ENCODE data around the gene CEPT1. TPM values are rescaled to one million over a fixed set of nuclear protein-coding genes. Genes with fewer than 3 reads are reported as not detected.
"Not testable (repeated sequence)": the region's sequence is repeated elsewhere in the genome, so short reads cannot be mapped to it uniquely, and the experiment has no call there.

The CEPT1 gene
- total and polyA plus RNA-seq, 2 donors (not counting 1 experiment from before 2014, with no cell fraction given), result 26.4 to 74.5 TPM

DNA sequence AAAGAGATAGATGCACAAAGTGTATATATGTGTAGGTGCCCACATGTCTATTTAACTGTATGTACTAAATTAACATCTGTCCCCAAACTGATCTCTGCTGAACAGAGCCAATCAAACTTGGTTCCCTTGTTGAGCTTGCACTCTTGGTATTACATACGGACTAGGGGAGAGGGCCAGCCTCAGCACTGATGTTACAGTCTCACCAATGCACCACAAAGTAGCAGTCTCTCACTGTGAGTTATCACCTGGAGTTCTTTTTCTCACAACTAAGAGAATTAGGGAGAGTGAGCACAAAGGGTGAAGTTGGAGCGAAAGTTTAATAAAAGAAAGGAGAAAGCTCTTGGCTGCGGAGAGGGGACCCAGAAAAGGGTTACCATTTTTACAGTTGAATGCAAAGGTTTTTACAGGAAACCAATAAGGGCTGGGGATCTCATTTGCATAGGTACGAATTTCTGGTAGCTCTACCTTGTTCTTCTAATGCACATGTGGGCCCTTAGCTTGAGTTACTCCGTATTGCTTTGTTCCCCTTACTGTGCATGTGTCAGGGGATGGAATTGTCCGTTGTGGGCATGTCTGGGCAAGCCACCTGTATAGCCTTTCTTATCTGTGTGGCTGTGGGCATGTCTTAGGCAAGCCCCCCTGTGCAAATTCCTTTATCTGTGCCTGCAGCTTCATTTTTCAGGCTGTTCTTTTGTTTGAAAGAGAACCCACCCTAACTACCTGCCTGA is 74.2 kb downstream of the CEPT1 start:
- no peaks in the 10 kb centered on the region for H3K27me3 ChIP-seq (ENCODE audit: control insufficient read depth, insufficient read depth, low read length)

DNA sequence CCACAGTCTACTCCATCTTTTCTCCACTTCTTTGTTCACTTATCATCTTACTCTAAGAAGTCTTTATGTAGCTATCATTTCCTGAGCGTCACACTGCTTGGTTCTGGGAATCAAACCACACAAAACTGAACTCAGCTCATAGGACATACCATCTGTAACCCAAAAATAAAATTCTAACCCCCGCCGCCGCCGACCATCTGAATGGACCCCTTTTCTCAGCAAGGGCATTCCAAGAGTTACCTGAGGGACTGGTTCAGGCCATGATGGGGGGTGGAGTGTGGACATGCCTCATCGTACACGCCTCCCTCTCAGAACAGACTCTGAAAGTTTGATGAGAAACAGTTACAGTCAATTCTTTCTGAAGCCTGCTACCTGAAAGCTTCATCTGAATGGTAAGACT is 74.9 kb downstream of the CEPT1 start:
- H3K9ac ChIP-seq (ENCODE audit: insufficient read depth, low read length), result no peak overlapping the region
- H3K4me1 ChIP-seq (ENCODE audit: control insufficient read depth, extremely low read depth, insufficient read depth, low read length), result no peaks in the 10 kb centered on the region
- TF ChIP-seq, protein P1, sequence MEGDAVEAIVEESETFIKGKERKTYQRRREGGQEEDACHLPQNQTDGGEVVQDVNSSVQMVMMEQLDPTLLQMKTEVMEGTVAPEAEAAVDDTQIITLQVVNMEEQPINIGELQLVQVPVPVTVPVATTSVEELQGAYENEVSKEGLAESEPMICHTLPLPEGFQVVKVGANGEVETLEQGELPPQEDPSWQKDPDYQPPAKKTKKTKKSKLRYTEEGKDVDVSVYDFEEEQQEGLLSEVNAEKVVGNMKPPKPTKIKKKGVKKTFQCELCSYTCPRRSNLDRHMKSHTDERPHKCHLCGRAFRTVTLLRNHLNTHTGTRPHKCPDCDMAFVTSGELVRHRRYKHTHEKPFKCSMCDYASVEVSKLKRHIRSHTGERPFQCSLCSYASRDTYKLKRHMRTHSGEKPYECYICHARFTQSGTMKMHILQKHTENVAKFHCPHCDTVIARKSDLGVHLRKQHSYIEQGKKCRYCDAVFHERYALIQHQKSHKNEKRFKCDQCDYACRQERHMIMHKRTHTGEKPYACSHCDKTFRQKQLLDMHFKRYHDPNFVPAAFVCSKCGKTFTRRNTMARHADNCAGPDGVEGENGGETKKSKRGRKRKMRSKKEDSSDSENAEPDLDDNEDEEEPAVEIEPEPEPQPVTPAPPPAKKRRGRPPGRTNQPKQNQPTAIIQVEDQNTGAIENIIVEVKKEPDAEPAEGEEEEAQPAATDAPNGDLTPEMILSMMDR (conservative IDR thresholded peaks at IDR 0.05 in 1 of 2, IDR thresholded peaks at IDR 0.05 in 1 of 2; ENCODE audit: low read depth in 1 of 2, low read length in 2 of 2), result no peak
- no peak for TF ChIP-seq EZH2 (IDR thresholded peaks at IDR 0.05; ENCODE audit: low read length, missing control alignments)
- H3K9me3 ChIP-seq (ENCODE audit: control insufficient read depth, insufficient read depth, low read depth, low read length), result no peaks in the 10 kb centered on the region
- no peak overlapping the region for H3K27ac ChIP-seq (ENCODE audit: insufficient read depth, low read length)
- H4K20me1 ChIP-seq (ENCODE audit: control insufficient read depth, extremely low read depth, insufficient read depth, low read length), result no peaks in the 10 kb centered on the region
- H3K4me2 ChIP-seq (ENCODE audit: extremely low read depth, insufficient read depth, low read length), result no peak overlapping the region
- no peaks in the 10 kb centered on the region for H3K27me3 ChIP-seq (ENCODE audit: control insufficient read depth, insufficient read depth, low read length)
- H2AFZ ChIP-seq (ENCODE audit: low read length), result no peak overlapping the region
- DNase-seq (ENCODE audit: low read depth in 2 of 2), result no peak
- no peak overlapping the region for H3K4me3 ChIP-seq (replicated peaks in 1 of 4; ENCODE audit: control extremely low read depth in 1 of 4, insufficient read depth in 1 of 4, low read depth in 3 of 4, low read length in 4 of 4)
- no peaks in the 10 kb centered on the region for H3K79me2 ChIP-seq (ENCODE audit: control insufficient read depth, insufficient read depth, low read length)
- no peaks in the 10 kb centered on the region for H3K36me3 ChIP-seq (ENCODE audit: control insufficient read depth, insufficient read depth, low read length)

More for the DNA sequence above, 74.2 kb downstream of the CEPT1 start:
- H3K9ac ChIP-seq (ENCODE audit: insufficient read depth, low read length), result no peak overlapping the region
- H3K79me2 ChIP-seq (ENCODE audit: control insufficient read depth, insufficient read depth, low read length), result no peaks in the 10 kb centered on the region
- DNase-seq (ENCODE audit: low read depth in 2 of 2), result peak in 1 of 2 donors; percentile 26
- H2AFZ ChIP-seq (ENCODE audit: low read length), result no peak overlapping the region
- no peak for TF ChIP-seq EZH2 (IDR thresholded peaks at IDR 0.05; ENCODE audit: low read length, missing control alignments)
- TF ChIP-seq, protein P1 (conservative IDR thresholded peaks at IDR 0.05 in 1 of 2, IDR thresholded peaks at IDR 0.05 in 1 of 2; ENCODE audit: low read depth in 1 of 2, low read length in 2 of 2), result no peak
- H3K4me3 ChIP-seq (replicated peaks in 1 of 4; ENCODE audit: control extremely low read depth in 1 of 4, insufficient read depth in 1 of 4, low read depth in 3 of 4, low read length in 4 of 4), result no peak overlapping the region
- no peaks in the 10 kb centered on the region for H4K20me1 ChIP-seq (ENCODE audit: control insufficient read depth, extremely low read depth, insufficient read depth, low read length)
- no peaks in the 10 kb centered on the region for H3K4me1 ChIP-seq (ENCODE audit: control insufficient read depth, extremely low read depth, insufficient read depth, low read length)
- no peaks in the 10 kb centered on the region for H3K9me3 ChIP-seq (ENCODE audit: control insufficient read depth, insufficient read depth, low read depth, low read length)
- no peak overlapping the region for H3K27ac ChIP-seq (ENCODE audit: insufficient read depth, low read length)
- H3K36me3 ChIP-seq (ENCODE audit: control insufficient read depth, insufficient read depth, low read length), result no peaks in the 10 kb centered on the region
- H3K4me2 ChIP-seq (ENCODE audit: extremely low read depth, insufficient read depth, low read length), result no peak overlapping the region

DNA sequence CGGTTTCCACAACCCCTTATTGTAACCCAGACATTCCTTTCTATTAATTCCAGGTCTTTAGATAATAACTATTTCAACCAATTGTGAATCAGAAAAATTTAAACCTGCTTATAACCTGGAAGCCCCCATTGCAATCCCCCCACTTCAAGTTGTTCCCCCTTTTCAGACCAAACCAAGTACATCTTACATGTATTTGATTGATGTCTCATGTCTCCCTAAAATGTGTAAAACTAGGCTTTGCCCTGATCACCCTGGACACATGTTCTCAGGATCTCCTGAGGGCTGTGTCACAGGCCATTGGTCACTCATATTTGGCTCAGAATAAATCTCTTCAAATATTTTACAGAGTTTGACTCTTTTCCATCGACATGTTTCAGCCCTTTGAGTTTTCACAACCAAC is 75.3 kb downstream of the CEPT1 start:
- H3K9ac ChIP-seq (ENCODE audit: insufficient read depth, low read length); H3K36me3 ChIP-seq (ENCODE audit: control insufficient read depth, insufficient read depth, low read length); H3K79me2 ChIP-seq (ENCODE audit: control insufficient read depth, insufficient read depth, low read length); H3K4me3 ChIP-seq (replicated peaks in 1 of 4; ENCODE audit: control extremely low read depth in 1 of 4, insufficient read depth in 1 of 4, low read depth in 3 of 4, low read length in 4 of 4); H2AFZ ChIP-seq (ENCODE audit: low read length); H3K27ac ChIP-seq (ENCODE audit: insufficient read depth, low read length); H3K4me1 ChIP-seq (ENCODE audit: control insufficient read depth, extremely low read depth, insufficient read depth, low read length); H3K9me3 ChIP-seq (ENCODE audit: control insufficient read depth, insufficient read depth, low read depth, low read length); H3K4me2 ChIP-seq (ENCODE audit: extremely low read depth, insufficient read depth, low read length); H3K27me3 ChIP-seq (ENCODE audit: control insufficient read depth, insufficient read depth, low read length); DNase-seq (ENCODE audit: low read depth in 2 of 2); H4K20me1 ChIP-seq (ENCODE audit: control insufficient read depth, extremely low read depth, insufficient read depth, low read length): not testable (repeated sequence)

All from fibroblast of lung (primary cell).